Bronchial epithelial cell (primary cell): ENCODE results near the gene PEPD. TPM values are rescaled to one million over a fixed set of nuclear protein-coding genes. Genes with fewer than 3 reads are reported as not detected.

ENCODE experiments used
- DNase-seq: peaks from one replicate; pipeline ENCODE4 v3.0.0-alpha.2; 2010; ENCODE audit warnings: low read depth
- FAIRE-seq: peaks from 2 replicates; lab custom pipeline; 2011; peaks lifted over from hg19 to GRCh38; lab: Jason Lieb, UNC
- H3K27me3 ChIP-seq: 2 replicates; pipeline ENCODE4 v1.5.1; 2011; ENCODE audit warnings: low read length; ENCODE audit not compliant: control insufficient read depth, insufficient read depth
- H3K36me3 ChIP-seq: 2 replicates; pipeline ENCODE4 v1.5.1; 2011; ENCODE audit warnings: low read length; ENCODE audit not compliant: control insufficient read depth, insufficient read depth
- H3K4me3 ChIP-seq: 2 replicates; pipeline ENCODE4 v1.5.1; 2011; ENCODE audit warnings: mild to moderate bottlenecking, low read depth, low read length, control low read depth
- CTCF ChIP-seq: IDR thresholded peaks from 2 replicates; pipeline ENCODE4 v1.5.1; 2011; ENCODE audit warnings: mild to moderate bottlenecking, moderate library complexity, low read length, control low read depth, inconsistent platforms; ENCODE audit not compliant: insufficient read depth, severe bottlenecking
- total RNA-seq: library from RNA; depleted of rRNA; stranded (reverse); fragments of >200 nt; gene quantifications from 2 replicates; pipeline ENCODE4 v1.2.1, GENCODE V29; 2014

PEPD gene
- total RNA-seq, 1 donor from 2014 or later = 35.8 TPM

- FAIRE-seq (peak; percentile 13), DNase-seq (no peak)
- no peak overlapping the region for H3K4me3 ChIP-seq
- TF ChIP-seq CTCF = no peak
- no peaks in the 10 kb centered on the region for H3K27me3 ChIP-seq
- no peaks in the 10 kb centered on the region for H3K36me3 ChIP-seq
Observed at GRCh38 chr19:33500991-33501390, 20.6 kb downstream of the PEPD start.

GRCh38 chr19:33500586-33500985 is 21.0 kb downstream of the PEPD start:
- Histone ChIP-seq H3K4me3 (no peak overlapping the region), H3K36me3 (no peaks in the 10 kb centered on the region), H3K27me3 (no peaks in the 10 kb centered on the region)
- TF ChIP-seq CTCF = no peak
- FAIRE-seq (no peak), DNase-seq (no peak)

GRCh38 chr19:33499671-33500506 is 21.7 kb downstream of the PEPD start:
- TF ChIP-seq CTCF = no peak
- FAIRE-seq = peak; percentile 23
- no peaks in the 10 kb centered on the region for H3K27me3 ChIP-seq
- DNase-seq = no peak
- no peak overlapping the region for H3K4me3 ChIP-seq
- no peaks in the 10 kb centered on the region for H3K36me3 ChIP-seq

GRCh38 chr19:33499248-33499647 is 22.3 kb downstream of the PEPD start:
- Histone ChIP-seq H3K4me3 (no peak overlapping the region), H3K27me3 (no peaks in the 10 kb centered on the region), H3K36me3 (no peaks in the 10 kb centered on the region)
- TF ChIP-seq CTCF = no peak
- no peak for DNase-seq
- no peak for FAIRE-seq

- no peak overlapping the region for H3K4me3 ChIP-seq
- no peaks in the 10 kb centered on the region for H3K36me3 ChIP-seq
- TF ChIP-seq CTCF = no peak
- H3K27me3 ChIP-seq = no peaks in the 10 kb centered on the region
- DNase-seq (no peak), FAIRE-seq (peak; percentile 82)
Observed at GRCh38 chr19:33498391-33499000, 23.1 kb downstream of the PEPD start.

GRCh38 chr19:33497778-33498175 is 23.8 kb downstream of the PEPD start:
- Histone ChIP-seq H3K27me3 (no peaks in the 10 kb centered on the region), H3K4me3 (no peak overlapping the region), H3K36me3 (no peaks in the 10 kb centered on the region)
- DNase-seq = no peak
- TF ChIP-seq CTCF = no peak
- no peak for FAIRE-seq
